Trophoblast cell (in vitro differentiated cells and primary cell): ENCODE data around the gene SYCP1.

Experiments
- DNase-seq, 2 donors: peaks; one replicate each; pipeline ENCODE4 v3.0.0-alpha.2; 2016
- H2AFZ ChIP-seq: 2 replicates; pipeline ENCODE4 v1.6.1; 2013; ENCODE audit warnings: low read length, moderate library complexity, mild to moderate bottlenecking; ENCODE audit not compliant: insufficient read depth, poor library complexity
- H2AK5ac ChIP-seq: 2 replicates; pipeline ENCODE4 v1.6.1; 2013; ENCODE audit warnings: mild to moderate bottlenecking, low read length
- H2BK120ac ChIP-seq: 2 replicates; pipeline ENCODE4 v1.6.1; 2013; ENCODE audit warnings: low read length, mild to moderate bottlenecking, moderate library complexity; ENCODE audit not compliant: insufficient read depth, poor library complexity
- H2BK12ac ChIP-seq: 2 replicates; pipeline ENCODE4 v1.6.1; 2013; ENCODE audit warnings: mild to moderate bottlenecking, low read length, moderate library complexity
- H2BK5ac ChIP-seq: 2 replicates; pipeline ENCODE4 v1.6.1; 2013; ENCODE audit warnings: low read length, low read depth, moderate library complexity, mild to moderate bottlenecking; ENCODE audit not compliant: poor library complexity
- H3K14ac ChIP-seq: 2 replicates; pipeline ENCODE4 v1.6.1; 2013; ENCODE audit warnings: mild to moderate bottlenecking, low read length
- H3K18ac ChIP-seq: 2 replicates; pipeline ENCODE4 v1.6.1; 2013; ENCODE audit warnings: mild to moderate bottlenecking, low read length
- H3K23ac ChIP-seq: 2 replicates; pipeline ENCODE4 v1.6.1; 2013; ENCODE audit warnings: low read length
- H3K27ac ChIP-seq: 2 replicates; pipeline ENCODE4 v1.5.1; 2013; ENCODE audit warnings: low read depth, mild to moderate bottlenecking, inconsistent platforms, low read length, moderate library complexity
- H3K27me3 ChIP-seq: 2 replicates; pipeline ENCODE4 v1.6.1; 2013; ENCODE audit warnings: inconsistent platforms, mild to moderate bottlenecking, low read length, moderate library complexity; ENCODE audit not compliant: insufficient read depth
- H3K36me3 ChIP-seq, 2 experiments: 1 replicate in 1 of 2; 2 replicates in 1 of 2; pipeline ENCODE4 v1.6.1; 2013; ENCODE audit warnings: low read length in 2 of 2, mild to moderate bottlenecking in 2 of 2, moderate library complexity in 1 of 2; ENCODE audit not compliant: insufficient read depth in 2 of 2, control insufficient read depth in 1 of 2
- H3K4ac ChIP-seq: 2 replicates; pipeline ENCODE4 v1.6.1; 2013; ENCODE audit warnings: low read depth, mild to moderate bottlenecking, low read length, moderate library complexity
- H3K4me1 ChIP-seq, 2 experiments: 1 replicate in 1 of 2; 2 replicates in 1 of 2; pipeline ENCODE4 v1.6.1; 2013; ENCODE audit warnings: low read length in 2 of 2, mild to moderate bottlenecking in 2 of 2, moderate library complexity in 1 of 2; ENCODE audit not compliant: insufficient read depth in 2 of 2, control insufficient read depth in 1 of 2
- H3K4me2 ChIP-seq: 2 replicates; pipeline ENCODE4 v1.6.1; 2013; ENCODE audit warnings: inconsistent platforms, mild to moderate bottlenecking, low read length, moderate library complexity
- H3K4me3 ChIP-seq: 2 replicates; pipeline ENCODE4 v1.5.1; 2013; ENCODE audit warnings: mild to moderate bottlenecking, low read depth, low read length, inconsistent platforms
- H3K79me1 ChIP-seq: one replicate; pipeline ENCODE4 v1.6.1; 2013; ENCODE audit warnings: low read length
- H3K79me2 ChIP-seq: 2 replicates; pipeline ENCODE4 v1.6.1; 2013; ENCODE audit warnings: low read length, mild to moderate bottlenecking; ENCODE audit not compliant: control insufficient read depth, insufficient read depth, poor library complexity
- H3K9ac ChIP-seq: 2 replicates; pipeline ENCODE4 v1.6.1; 2013; ENCODE audit warnings: mild to moderate bottlenecking, low read length
- H3K9me3 ChIP-seq: 2 replicates; pipeline ENCODE4 v1.6.1; 2013; ENCODE audit warnings: low read depth, mild to moderate bottlenecking, control low read depth, inconsistent platforms, low read length; ENCODE audit not compliant: insufficient read depth
- H4K12ac ChIP-seq: 2 replicates; pipeline ENCODE4 v1.6.1; 2013; ENCODE audit warnings: low read depth, mild to moderate bottlenecking, low read length, moderate library complexity
- H4K8ac ChIP-seq: 2 replicates; pipeline ENCODE4 v1.6.1; 2013; ENCODE audit warnings: low read depth, mild to moderate bottlenecking, low read length, moderate library complexity
- H4K91ac ChIP-seq: one replicate; pipeline ENCODE4 v1.6.1; 2013; ENCODE audit warnings: low read depth, mild to moderate bottlenecking, low read length, moderate library complexity
- WGBS: extraction: QIAGEN DNeasy Blood & Tissue Kit; methylation state at CpG from one replicate; pipeline ENCODE4 v1.1.7; 2013; ENCODE audit warnings: missing lambda C conversion rate; ENCODE audit not compliant: insufficient read length, insufficient coverage; ENCODE audit errors: extremely low coverage; 5-methylcytosine and 5-hydroxymethylcytosine counted together

Gene SYCP1

GRCh38 chr1:114833421-114833820, 21.2 kb upstream of the SYCP1 start:
- Histone ChIP-seq H3K27ac (no peak overlapping the region), H3K9ac (no peak overlapping the region), H3K79me1 (no peaks in the 10 kb centered on the region), H3K18ac (no peak overlapping the region), H3K23ac (no peak overlapping the region), H3K9me3 (peaks cover 2% of the 10 kb centered on the region), H2BK120ac (no peak overlapping the region), H4K12ac (no peak overlapping the region), H3K4me2 (no peak overlapping the region), H2AFZ (no peak overlapping the region), H3K36me3 (no peaks in the 10 kb centered on the region), H3K14ac (no peak overlapping the region), H3K4me1 (no peaks in the 10 kb centered on the region), H2BK5ac (no peak overlapping the region), H3K4ac (no peak overlapping the region), H4K8ac (no peak overlapping the region), H2BK12ac (no peak overlapping the region), H3K4me3 (no peak overlapping the region), H3K27me3 (no peaks in the 10 kb centered on the region), H4K91ac (no peak overlapping the region), H2AK5ac (no peak overlapping the region), H3K79me2 (no peaks in the 10 kb centered on the region)
- no CpG with 5 or more reads among the region's 4 CpGs for WGBS
- no peak for DNase-seq

- Histone ChIP-seq H3K4ac (no peak overlapping the region), H2BK12ac (no peak overlapping the region)
- no CpG with 5 or more reads among the region's 5 CpGs for WGBS
These were observed 10.4 kb upstream of the SYCP1 start for GRCh38 chr1:114844270-114844669.

GRCh38 chr1:114853584-114853983, 1.1 kb upstream of the SYCP1 start:
- Histone ChIP-seq H3K4me3 (no peak overlapping the region), H3K36me3 (no peaks in the 10 kb centered on the region), H3K23ac (no peak overlapping the region), H3K79me1 (no peaks in the 10 kb centered on the region), H4K8ac (no peak overlapping the region), H3K27ac (no peak overlapping the region), H3K4me2 (no peak overlapping the region), H3K9ac (no peak overlapping the region), H2AFZ (no peak overlapping the region), H2AK5ac (no peak overlapping the region), H3K79me2 (no peaks in the 10 kb centered on the region), H2BK12ac (no peak overlapping the region), H4K91ac (no peak overlapping the region), H2BK120ac (no peak overlapping the region), H2BK5ac (no peak overlapping the region), H4K12ac (no peak overlapping the region), H3K4ac (no peak overlapping the region), H3K14ac (no peak overlapping the region), H3K4me1 (no peaks in the 10 kb centered on the region), H3K27me3 (no peaks in the 10 kb centered on the region), H3K9me3 (no peaks in the 10 kb centered on the region), H3K18ac (no peak overlapping the region)
- DNase-seq, result no peak
- WGBS, result no CpG with 5 or more reads among the region's 15 CpGs

More at GRCh38 chr1:114844270-114844669, 10.4 kb upstream of the SYCP1 start:
- Histone ChIP-seq H3K27ac (no peak overlapping the region), H3K23ac (no peak overlapping the region), H3K9ac (no peak overlapping the region), H3K27me3 (no peaks in the 10 kb centered on the region), H2BK120ac (no peak overlapping the region), H2AK5ac (no peak overlapping the region), H3K14ac (no peak overlapping the region), H3K4me2 (no peak overlapping the region), H4K12ac (no peak overlapping the region), H2AFZ (no peak overlapping the region), H4K8ac (no peak overlapping the region), H3K36me3 (no peaks in the 10 kb centered on the region), H3K79me2 (no peaks in the 10 kb centered on the region), H3K79me1 (no peaks in the 10 kb centered on the region), H3K18ac (no peak overlapping the region), H3K4me1 (no peaks in the 10 kb centered on the region), H4K91ac (no peak overlapping the region), H3K9me3 (no peaks in the 10 kb centered on the region), H2BK5ac (no peak overlapping the region), H3K4me3 (no peak overlapping the region)
- no peak for DNase-seq

- Histone ChIP-seq H3K14ac (no peak overlapping the region), H3K79me1 (no peaks in the 10 kb centered on the region), H3K36me3 (no peaks in the 10 kb centered on the region), H3K18ac (no peak overlapping the region), H4K12ac (no peak overlapping the region), H4K8ac (no peak overlapping the region), H2BK12ac (no peak overlapping the region), H3K4me3 (no peak overlapping the region), H3K79me2 (no peaks in the 10 kb centered on the region), H3K23ac (no peak overlapping the region), H2AFZ (no peak overlapping the region), H2AK5ac (no peak overlapping the region), H3K4ac (no peak overlapping the region), H3K4me2 (no peak overlapping the region), H3K27ac (no peak overlapping the region), H3K27me3 (no peaks in the 10 kb centered on the region), H4K91ac (no peak overlapping the region), H2BK120ac (no peak overlapping the region), H3K9ac (no peak overlapping the region), H2BK5ac (no peak overlapping the region), H3K4me1 (no peaks in the 10 kb centered on the region), H3K9me3 (no peaks in the 10 kb centered on the region)
- DNase-seq, result no peak
- whole genome bisulfite sequencing, result no CpG with 5 or more reads among the region's 3 CpGs
These were observed 6.7 kb downstream of the SYCP1 start for GRCh38 chr1:114861384-114861783.
